Measurements from ENCODE around the gene DOCK2.

- no peak for TF ChIP-seq POLR2AphosphoS5 (IDR thresholded peaks at IDR 0.05)
- TF ChIP-seq, protein P1, sequence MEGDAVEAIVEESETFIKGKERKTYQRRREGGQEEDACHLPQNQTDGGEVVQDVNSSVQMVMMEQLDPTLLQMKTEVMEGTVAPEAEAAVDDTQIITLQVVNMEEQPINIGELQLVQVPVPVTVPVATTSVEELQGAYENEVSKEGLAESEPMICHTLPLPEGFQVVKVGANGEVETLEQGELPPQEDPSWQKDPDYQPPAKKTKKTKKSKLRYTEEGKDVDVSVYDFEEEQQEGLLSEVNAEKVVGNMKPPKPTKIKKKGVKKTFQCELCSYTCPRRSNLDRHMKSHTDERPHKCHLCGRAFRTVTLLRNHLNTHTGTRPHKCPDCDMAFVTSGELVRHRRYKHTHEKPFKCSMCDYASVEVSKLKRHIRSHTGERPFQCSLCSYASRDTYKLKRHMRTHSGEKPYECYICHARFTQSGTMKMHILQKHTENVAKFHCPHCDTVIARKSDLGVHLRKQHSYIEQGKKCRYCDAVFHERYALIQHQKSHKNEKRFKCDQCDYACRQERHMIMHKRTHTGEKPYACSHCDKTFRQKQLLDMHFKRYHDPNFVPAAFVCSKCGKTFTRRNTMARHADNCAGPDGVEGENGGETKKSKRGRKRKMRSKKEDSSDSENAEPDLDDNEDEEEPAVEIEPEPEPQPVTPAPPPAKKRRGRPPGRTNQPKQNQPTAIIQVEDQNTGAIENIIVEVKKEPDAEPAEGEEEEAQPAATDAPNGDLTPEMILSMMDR (IDR thresholded peaks at IDR 0.05) = no peak
- TF ChIP-seq POLR2A (IDR thresholded peaks at IDR 0.05) = no peak
Measured at GRCh38 chr5:169997798-169998197, 360.7 kb downstream of the DOCK2 start.
